Fibroblast of the conjunctiva (primary cell): Measurements from ENCODE around the gene PSMA6.
"Not testable (repeated sequence)": the region's sequence is repeated elsewhere in the genome, so short reads cannot be mapped to it uniquely, and the experiment has no call there.

Experiments used
- DNase-seq: peaks from one replicate; pipeline ENCODE4 v3.0.0-alpha.2; 2010; ENCODE audit warnings: low read depth

PSMA6 gene

GRCh38 chr14:35285168-35286002, 6.8 kb upstream of the PSMA6 start:
- DNase-seq = no peak

GRCh38 chr14:35286003-35286600, 6.1 kb upstream of the PSMA6 start:
- no peak for DNase-seq

GRCh38 chr14:35286707-35287106, 5.5 kb upstream of the PSMA6 start:
- DNase-seq = no peak

GRCh38 chr14:35287431-35288013, 4.7 kb upstream of the PSMA6 start:
- no peak for DNase-seq

GRCh38 chr14:35289623-35290022, 2.6 kb upstream of the PSMA6 start:
- DNase-seq = no peak

GRCh38 chr14:35292770-35293561, 784 bp downstream of the PSMA6 start:
- no peak for DNase-seq

GRCh38 chr14:35295845-35296161, 3.6 kb downstream of the PSMA6 start:
- DNase-seq = no peak

- DNase-seq = no peak
Observed at GRCh38 chr14:35296545-35296944, 4.4 kb downstream of the PSMA6 start.

- DNase-seq = no peak
Observed at GRCh38 chr14:35297706-35298105, 5.5 kb downstream of the PSMA6 start.

GRCh38 chr14:35298351-35298750, 6.2 kb downstream of the PSMA6 start:
- no peak for DNase-seq

GRCh38 chr14:35299708-35300107, 7.5 kb downstream of the PSMA6 start:
- DNase-seq = no peak

GRCh38 chr14:35300228-35300627, 8.0 kb downstream of the PSMA6 start:
- no peak for DNase-seq

GRCh38 chr14:35301334-35301733, 9.2 kb downstream of the PSMA6 start:
- not testable (repeated sequence) for DNase-seq

- no peak for DNase-seq
Observed at GRCh38 chr14:35301735-35302528, 9.8 kb downstream of the PSMA6 start.

GRCh38 chr14:35303149-35303935, 11.2 kb downstream of the PSMA6 start:
- no peak for DNase-seq

GRCh38 chr14:35304812-35305462, 12.8 kb downstream of the PSMA6 start:
- no peak for DNase-seq

GRCh38 chr14:35305633-35306032, 13.5 kb downstream of the PSMA6 start:
- DNase-seq = no peak

- DNase-seq = no peak
Observed at GRCh38 chr14:35306114-35306513, 13.9 kb downstream of the PSMA6 start.

GRCh38 chr14:35317820-35318219, 25.6 kb downstream of the PSMA6 start:
- DNase-seq = no peak

GRCh38 chr14:35319509-35319908, 27.3 kb downstream of the PSMA6 start:
- DNase-seq = no peak

- DNase-seq = no peak
Observed at GRCh38 chr14:35320472-35320871, 28.3 kb downstream of the PSMA6 start.
